Ramos (cell line): ENCODE results near the gene GPR171.

Experiments
- in situ Hi-C: fragments of 300-500 bp; cut with MboI; formaldehyde crosslinking; loops from one replicate; pipeline ENCODE4 v1.14.3; 2022; ENCODE audit warnings: low sequenced_read_pairs; ENCODE audit not compliant: unreplicated experiment

GPR171 gene

DNA sequence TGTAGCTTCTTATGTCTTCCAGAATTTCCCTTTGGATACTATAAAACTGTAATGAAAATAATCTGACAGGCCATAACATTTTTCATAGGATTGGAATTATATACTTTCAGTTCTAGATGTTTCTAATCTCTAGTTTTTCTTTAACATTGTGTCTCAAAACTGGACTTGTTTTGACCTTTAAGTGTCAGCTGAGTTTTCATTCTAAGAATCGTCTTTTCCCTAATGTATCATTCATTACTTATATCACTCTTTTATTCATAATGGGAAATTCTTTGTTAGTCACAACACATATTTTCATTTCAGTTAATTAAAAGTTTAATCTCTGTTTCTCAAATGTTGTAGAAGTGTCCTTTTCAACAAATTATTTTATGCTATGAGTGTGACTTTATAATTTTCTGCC is 11.9 kb downstream of the GPR171 start:
- in situ Hi-C loops, result no loop called here

DNA sequence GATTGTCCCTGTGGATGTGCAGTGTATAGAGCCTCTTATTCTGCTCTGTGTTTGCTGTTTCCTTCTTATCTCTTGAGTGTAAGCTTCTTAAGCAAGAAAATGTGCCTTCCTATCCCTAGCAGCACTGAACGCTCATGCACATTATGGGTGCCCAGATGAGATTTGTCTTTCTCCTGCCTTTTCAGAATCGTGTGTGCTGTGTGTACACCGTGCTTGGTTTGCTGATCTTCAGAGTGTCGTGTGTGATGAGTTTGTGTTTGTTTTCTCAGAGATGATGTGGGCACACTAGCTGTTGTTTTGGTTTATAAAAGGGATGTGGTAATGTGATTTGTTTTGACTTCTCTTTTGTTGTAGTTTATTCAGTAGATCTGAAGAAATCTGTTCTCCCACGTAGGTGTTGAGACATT is 19.7 kb downstream of the GPR171 start:
- in situ Hi-C loops, result no loop called here

DNA sequence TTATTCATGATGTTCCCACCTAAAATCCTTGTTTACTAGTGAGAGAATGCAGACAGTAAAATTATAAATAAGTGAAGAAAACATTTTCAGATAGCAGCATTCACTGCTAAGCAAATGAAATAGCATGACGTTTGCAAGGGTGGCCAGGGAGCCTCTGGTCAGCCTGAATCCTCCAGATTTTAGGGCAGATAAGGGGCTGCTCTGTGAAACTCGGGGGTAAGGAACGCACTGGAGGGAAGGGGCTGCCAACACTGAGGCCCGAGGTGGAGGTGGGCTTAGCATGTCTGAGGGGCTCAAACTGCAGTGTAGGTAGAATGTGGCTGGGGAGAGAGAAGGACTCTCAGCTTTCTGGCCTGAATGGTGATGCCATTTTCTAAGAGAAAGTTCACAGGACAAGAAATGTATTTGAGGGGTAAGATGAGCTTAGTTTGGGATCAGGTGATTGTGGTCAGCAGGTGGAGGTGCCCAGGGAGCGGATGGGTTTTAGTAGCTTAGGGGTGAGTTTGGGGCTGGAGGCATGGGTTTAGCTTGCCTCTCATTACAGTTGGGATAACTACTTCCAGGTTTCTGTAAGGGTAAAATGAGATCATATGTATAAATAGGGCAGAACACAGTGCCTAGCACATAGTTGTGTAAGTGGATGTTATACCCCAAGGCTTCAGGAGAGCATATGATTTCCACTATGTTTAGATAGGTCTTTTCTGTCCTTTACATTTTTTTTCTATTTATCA is 20.5 kb downstream of the GPR171 start:
- in situ Hi-C loops, result no loop called here

DNA sequence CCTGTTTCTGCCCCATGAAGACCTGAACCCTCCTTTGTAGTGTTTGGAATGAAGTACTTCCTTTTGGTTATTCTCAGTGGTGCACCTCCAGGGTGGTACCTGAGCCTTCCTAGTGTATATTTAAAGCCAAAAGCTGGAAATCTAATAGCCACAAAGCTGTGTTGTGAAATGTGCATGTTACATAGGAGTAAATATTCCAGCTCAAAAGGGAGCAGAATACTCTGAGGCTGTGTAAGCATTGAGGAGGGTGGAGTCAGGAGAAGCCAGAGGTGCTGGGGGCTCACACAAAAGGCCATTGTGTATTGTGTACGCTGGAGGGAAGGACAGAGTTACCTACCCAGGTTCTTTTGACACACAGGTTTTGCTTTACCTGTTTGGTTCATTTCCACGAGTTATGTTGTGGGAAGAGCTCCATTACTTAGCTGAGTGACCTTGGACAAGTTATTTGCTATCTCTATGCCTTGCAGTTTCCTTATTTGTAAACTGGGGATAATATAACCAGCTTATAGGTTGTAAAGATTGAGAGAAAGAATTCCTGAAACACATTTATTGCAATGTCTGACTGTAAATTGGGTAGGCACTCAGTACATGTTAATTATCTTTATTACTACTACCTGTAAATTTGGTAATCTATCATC is 24.7 kb downstream of the GPR171 start:
- in situ Hi-C loops, result no loop called here

DNA sequence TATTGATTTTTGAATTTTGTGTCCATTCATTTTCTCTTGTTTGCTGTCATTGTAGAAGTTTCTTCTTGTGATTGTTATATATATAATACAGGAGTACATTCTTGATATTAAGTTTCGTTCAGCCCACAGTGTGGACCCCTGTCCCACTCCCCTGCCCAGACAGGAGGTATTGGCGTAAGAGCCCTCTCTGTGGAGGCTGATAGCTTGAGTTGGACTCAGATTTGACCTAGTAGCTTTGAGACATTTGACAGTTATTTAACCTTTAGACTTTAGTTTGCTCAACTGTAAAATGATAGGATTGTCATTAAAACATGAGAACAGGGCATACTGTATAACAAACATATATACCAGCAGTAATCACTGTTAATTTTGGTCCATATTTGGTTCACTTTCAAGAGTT is 27.1 kb downstream of the GPR171 start:
- in situ Hi-C loops, result no loop called here

DNA sequence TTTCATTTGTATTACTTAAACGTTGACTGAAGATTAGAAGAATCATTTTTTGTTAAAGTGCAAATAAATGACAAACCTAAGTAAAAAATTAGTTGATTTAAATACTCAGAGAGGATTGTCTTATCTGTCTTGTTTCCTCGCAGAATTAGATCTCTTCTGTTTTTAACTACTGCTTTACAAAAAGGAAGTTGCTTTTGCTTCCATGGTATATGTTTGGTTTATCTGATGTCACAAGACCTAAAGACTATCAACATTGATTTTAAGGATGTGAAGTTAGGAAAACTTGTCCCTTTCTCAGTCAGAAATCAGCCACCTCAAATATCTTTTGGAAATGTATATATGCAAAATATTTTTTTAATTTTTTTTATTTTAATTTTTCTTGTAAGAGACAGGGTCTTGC is 28.7 kb downstream of the GPR171 start:
- in situ Hi-C loops, result loop anchor here (25.0 kb wide), 1 partner anchor 663 kb away; no protein-coding TSS in a partner anchor

DNA sequence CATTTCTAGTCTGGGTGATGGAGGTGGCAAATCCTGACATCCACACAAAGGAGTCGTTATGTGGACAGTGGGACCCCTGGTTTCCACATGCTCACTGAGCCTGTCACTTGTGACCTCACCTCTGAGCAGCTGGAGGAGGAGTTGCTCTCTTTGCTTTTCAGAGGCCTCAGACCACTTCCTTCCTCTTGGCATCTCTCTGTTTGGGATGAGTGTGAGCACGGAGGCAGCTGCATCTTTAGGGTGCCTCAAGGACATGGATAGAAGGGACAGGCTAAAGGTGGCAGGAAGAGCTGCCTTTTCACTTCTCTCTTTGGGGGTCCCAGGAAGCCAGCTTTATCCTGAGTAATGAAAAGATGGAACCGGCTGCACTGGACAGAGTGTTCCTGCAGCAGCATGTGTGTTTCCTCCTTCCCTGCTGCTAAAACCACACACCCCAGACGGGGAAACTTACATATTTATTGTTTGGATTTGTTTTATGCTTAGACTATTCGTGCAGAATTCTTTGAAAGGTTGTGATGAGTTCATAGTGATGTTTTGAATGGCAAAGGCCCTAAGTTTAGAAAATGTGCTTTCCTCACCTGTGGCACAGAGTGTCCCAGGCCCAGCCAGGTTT is 31.8 kb downstream of the GPR171 start:
- in situ Hi-C loops, result loop anchor here (25.0 kb wide), 1 partner anchor 666 kb away; no protein-coding TSS in a partner anchor

DNA sequence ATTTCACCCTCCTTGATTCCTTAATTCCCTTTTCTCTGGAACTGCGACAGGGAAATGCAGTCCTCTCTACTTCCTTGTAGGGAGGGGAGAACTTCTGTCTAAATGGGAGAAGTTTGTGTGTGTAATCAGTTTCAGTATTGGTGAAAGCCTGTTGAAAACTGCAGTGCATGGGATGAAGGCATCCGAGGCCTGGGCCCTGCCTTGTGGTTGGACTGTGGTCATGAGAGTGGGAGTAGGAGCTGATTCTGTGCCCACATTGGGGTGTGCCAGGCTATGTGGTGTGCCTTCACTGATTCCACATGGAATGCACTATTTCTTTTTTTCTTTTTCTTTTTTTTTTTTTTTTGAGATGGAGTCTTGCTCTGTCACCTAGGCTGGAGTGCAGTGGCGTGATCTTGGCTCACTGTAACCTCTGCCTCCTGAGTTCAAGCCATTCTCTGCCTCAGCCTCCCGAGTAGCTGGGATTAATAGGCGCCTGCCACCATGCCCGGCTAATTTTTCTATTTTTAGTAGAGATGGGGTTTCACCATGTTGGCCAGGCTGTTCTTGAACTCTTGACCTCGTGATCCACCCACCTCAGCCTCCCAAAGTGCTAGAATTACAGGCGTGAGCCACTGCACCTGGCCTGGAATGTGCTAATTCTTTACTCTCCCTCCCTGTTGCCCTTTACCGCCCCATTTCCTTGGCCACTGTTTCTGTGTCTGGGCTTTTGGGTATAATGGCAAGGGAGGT is 32.9 kb downstream of the GPR171 start:
- in situ Hi-C loops, result loop anchor here (10.0 to 25.0 kb wide), 2 partner anchors 115 to 667 kb away; no protein-coding TSS in a partner anchor

DNA sequence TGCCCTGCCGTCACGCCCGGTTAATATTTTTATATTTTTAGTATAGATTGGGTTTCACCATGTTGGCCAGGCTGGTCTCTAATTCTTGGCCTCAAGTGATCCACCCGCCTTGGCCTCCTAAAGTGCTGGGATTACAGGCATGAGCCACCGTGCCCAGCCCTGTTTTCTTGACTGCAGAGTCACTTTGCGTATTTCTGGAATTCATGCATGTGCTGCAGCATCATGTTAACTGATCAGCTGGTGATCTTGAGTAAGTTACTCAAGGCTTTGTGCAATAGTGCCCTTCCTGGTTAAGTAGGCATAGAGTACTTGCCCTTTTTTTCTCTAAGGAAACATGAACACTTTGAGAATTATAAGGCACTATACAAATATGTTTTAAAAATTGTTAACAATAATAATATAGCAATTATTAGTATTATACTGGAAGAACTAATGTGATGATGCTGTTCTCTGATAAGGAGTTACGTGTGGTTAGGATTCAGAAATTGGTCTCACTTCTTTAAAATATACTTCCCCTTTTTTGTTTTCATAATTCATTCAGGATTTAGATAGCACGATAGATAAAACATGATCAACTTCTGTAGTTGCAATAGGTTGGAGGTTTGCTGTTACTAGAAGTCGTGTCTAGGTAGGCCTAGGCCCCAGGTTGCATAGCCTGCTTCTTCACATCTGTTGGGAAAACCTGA is 33.6 kb downstream of the GPR171 start:
- in situ Hi-C loops, result loop anchor here (10.0 to 25.0 kb wide), 2 partner anchors 115 to 668 kb away; no protein-coding TSS in a partner anchor

DNA sequence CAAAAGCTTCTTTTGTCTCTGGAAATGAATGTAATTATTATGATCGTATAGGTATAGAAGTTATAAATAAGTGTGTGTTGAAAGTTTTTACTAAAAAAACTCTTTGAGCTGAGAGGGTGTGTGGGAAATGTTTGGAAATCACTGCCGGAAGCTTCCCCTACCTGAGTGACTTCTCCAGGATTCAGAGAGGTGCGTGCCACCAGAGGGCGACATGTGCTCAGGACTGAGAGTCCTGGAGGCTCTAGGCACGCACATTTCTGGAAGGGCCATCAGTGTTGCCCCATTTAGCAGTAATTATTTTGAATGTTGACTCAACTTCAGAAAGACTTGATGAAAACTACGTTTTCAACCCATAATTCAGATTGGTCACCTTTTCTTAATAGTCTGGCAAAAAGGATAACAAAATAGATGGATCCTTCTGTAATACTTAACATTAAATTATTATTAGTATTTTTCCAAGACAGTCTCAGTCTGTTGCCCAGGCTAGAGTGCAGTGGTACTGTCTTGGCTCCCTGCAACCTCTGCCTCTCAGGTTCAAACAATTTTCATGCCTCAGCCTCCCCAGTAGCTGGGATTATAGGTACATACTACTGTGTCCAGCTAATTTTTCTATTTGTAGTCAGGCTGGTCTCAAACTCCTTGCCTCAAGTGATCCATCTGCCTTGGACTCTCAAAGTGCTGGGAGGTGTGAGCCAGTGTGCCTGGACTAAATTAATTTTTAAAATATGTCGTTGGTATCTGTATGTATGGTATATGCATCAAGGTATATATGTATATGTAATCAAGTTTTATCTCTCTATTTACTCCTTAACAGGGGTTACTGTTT is 34.5 kb downstream of the GPR171 start:
- in situ Hi-C loops, result loop anchor here (10.0 to 25.0 kb wide), 2 partner anchors 116 to 669 kb away; no protein-coding TSS in a partner anchor

DNA sequence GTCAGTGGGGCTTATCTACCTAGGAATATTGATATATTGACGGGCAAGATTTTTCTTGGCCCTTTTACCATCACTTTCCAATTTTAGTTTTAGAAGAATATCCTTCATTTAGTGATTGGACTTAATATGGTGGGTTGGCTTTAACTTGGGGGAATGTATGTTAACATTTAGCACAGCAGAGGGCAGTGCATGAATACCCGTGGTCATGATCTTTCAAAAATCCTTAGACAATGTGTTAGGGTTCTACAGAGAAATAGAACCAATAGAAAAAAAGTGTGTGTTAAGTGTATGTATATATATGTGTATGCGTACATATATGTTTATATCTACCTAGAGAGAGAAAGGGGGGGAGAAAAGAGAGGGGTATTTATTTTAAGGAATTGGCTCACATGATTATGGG is 36.9 kb downstream of the GPR171 start:
- in situ Hi-C loops, result loop anchor here (10.0 to 25.0 kb wide), 2 partner anchors 119 to 671 kb away; no protein-coding TSS in a partner anchor

DNA sequence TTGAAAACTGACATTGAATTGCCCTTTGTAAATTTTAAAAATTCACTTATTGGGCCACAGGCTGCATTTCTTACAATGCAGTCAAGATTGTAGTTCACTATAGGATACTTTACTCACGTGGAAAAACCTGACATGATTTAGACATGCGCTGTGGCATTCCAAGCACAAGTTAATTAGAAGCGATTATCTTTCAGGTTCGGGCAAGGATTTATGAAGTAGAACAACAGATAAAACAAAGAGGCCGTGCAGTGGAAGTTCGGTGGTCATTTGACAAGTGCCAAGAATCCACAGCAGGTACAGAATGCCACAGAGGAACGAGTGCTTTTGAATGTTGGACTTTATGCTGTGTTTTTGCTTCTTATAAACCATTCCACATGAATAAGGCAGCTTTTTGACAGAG is 37.8 kb downstream of the GPR171 start:
- in situ Hi-C loops, result loop anchor here (10.0 to 25.0 kb wide), 2 partner anchors 120 to 672 kb away; no protein-coding TSS in a partner anchor

DNA sequence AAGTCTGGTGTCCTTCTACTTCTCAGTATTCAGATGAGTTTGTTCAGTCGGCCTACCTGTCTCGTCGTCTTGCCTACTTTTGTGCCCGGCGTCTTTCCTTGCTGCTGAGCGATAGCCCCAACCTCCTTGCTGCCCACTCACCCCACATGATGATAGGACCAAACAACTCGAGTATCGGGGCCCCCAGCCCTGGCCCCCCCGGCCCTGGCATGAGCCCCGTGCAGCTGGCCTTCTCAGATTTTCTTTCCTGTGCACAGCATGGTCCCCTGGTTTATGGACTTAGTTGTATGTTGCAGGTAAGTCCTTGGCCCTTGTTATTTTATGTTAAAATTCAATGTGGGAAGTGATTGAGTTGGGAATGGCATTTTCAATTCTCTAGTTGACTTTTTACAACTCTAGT is 43.2 kb downstream of the GPR171 start:
- in situ Hi-C loops, result loop anchor here (10.0 to 25.0 kb wide), 2 partner anchors 125 to 677 kb away; no protein-coding TSS in a partner anchor

DNA sequence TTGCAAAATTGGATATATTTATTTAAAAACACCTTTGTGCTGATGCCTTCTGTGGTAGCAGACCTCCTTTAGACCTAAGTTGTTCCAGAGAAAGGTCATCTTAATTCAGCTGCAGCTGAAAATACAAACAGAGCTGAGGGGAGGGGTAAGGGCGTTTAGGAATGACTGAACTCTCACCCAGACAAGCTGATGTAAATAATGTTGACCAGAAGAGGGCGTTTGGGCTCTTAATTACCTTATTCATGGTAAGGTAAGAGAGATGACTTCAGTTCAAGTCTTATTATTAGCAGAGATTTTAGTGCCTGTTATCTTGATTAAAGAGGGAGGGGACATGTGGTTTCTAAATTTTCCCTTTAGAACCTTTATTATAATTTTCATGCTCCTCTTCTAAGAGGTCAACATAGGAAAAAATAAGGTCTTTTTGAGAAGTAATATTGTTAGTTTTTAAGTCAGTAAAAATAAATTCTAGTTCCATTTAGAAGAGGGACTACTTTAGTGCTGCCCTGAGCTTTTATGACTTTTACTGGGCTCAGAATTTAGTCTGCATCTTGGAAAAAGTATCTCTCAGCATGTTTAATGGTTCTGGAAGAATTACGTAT is 46.3 kb downstream of the GPR171 start:
- in situ Hi-C loops, result loop anchor here (25.0 kb wide), 1 partner anchor 681 kb away; no protein-coding TSS in a partner anchor

DNA sequence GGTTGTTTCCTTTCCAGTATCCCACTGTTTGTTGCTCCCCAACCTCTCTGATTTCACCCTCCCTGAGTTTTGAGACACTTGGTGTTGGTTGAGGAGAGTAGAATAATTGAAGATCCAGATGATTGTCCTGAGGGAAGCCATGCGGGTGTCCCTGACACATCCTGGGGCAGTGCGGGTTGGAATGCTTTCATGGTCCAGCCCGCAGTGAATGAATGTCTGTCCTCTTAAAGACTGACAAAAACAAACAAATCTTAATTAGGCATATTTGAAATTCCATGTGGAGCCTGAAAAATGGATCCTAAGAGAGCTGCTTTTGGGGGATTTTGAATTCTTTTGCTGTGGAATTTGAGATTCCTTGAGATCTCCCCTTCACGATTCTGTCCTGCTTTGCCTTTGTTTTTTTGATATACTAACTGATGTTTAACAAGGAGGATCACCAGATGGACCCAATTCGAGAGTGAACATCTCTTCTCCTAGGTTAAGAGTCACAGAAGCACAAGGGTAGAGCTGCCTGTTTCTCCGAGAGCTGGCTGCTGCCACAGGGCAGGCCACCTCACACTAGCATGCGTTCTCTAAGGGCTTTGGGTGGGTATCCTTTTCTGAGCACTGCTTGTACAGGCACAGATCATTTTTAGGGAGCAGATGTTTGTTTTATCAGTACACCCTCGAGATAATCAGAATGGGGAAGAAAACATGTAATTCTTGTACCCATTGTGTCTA is 47.4 kb downstream of the GPR171 start:
- in situ Hi-C loops, result loop anchor here (25.0 kb wide), 1 partner anchor 682 kb away; no protein-coding TSS in a partner anchor

DNA sequence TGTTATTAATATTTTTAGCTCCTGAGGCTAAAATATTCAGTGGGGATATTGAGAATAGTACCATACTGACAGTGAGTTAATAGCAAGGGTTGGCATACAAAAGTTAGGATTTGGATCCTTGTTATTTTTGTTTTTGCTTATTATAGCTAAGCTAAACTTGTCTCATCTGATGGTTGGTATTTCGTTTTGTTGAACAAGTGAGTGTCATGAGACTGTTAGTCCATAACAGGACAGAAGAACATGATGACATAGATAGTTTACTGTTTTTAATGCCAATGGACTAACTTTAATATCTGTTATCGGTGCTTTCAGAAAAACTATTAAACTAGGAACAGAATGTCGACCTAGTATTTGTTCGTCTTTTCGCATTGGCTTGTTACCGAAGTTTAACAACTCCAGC is 48.5 kb downstream of the GPR171 start:
- in situ Hi-C loops, result loop anchor here (25.0 kb wide), 1 partner anchor 683 kb away; no protein-coding TSS in a partner anchor

DNA sequence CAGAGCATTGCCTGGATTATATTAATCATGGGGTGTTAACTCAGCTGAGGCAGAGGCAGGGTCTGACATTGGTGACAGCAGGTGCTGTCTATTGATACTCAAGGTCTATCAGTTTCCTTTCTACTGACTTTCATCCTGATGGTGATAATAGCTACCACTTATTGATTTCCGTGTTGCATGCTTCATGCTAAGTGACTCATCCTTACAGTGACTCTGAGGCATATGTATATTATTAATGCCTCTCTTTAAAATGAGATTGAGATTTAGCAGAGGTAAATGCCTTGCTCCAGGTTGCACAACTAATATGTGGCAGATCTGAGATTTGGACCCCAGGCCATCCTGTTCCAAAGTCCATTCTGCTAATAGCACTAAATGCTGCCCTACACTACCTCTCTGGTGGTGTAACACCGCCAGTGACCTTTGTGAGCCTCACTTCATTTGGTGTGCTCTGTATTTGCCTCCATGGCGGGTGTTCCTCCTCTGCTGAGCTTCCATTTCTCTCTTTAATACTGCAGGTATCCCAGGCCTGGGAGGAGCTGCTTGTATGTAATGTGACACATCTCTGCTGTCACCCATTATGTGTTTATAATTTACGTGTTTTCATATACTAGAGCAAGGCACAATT is 50.4 kb downstream of the GPR171 start:
- in situ Hi-C loops, result loop anchor here (25.0 kb wide), 1 partner anchor 685 kb away; no protein-coding TSS in a partner anchor
